HG03469 (cell line): ENCODE results near the gene SSH2.
"Not testable (repeated sequence)": the region's sequence is repeated elsewhere in the genome, so short reads cannot be mapped to it uniquely, and the experiment has no call there.

Experiments used
- ATAC-seq: cut with Tn5 transposase; IDR thresholded peaks from one replicate; pipeline ENCODE4 v1.9.1; 2021; ENCODE audit warnings: mild to moderate bottlenecking, moderate library complexity, moderate number of reproducible peaks; ENCODE audit not compliant: unreplicated experiment

The SSH2 gene

DNA sequence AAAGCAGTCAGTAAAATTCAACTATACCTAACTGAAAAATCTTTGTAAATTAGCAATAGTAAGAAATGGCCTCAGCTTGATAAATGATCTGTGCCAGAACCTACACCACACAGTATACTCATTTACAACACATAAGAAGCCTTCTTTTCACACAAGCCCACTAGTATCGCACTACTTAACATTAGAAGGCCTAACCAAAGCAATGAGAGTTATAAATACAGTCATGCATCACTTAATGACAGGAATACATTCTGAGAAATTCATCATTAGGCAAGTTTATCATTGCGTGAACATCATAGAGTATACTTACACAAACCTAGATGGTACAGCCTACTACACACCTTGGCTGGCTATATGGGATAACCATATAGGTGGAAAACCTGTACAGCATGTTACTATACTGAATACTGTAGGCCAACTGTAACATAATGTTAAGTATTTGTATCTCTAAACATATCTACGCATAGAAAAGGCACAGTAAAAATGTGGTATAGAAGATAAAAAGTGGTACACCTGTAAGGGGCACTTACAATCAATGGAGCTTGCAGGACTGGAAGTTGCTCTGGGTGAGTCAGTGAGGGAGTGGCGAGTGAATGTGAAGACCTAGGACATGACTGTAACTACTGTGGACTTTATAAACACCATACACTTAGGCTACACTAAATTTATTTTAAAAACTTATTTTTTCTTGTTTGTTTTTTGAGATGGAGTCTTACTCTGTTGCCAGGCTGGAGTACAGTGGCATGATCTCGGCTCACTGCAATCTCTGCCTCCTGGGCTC lies 180.8 kb downstream of the SSH2 start:
- no peak for ATAC-seq

DNA sequence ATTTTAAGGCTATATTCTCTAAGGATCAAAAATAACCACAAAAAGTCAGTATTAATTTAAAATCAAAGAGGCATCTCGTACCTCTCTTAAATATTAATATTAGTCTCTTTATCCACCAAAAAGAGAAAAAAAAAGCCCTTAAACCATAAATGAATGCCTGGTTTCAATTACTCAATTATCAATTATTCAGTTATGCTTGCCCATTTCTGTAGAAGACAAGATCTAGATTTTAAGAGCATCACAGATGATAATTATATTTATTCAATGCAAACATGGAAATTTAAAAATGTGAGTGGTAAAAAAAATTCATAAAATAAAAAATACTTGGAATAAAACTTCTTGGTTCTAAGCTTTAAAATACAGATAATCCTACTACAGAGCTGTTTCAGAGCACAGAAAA lies 181.6 kb downstream of the SSH2 start:
- ATAC-seq: no peak

DNA sequence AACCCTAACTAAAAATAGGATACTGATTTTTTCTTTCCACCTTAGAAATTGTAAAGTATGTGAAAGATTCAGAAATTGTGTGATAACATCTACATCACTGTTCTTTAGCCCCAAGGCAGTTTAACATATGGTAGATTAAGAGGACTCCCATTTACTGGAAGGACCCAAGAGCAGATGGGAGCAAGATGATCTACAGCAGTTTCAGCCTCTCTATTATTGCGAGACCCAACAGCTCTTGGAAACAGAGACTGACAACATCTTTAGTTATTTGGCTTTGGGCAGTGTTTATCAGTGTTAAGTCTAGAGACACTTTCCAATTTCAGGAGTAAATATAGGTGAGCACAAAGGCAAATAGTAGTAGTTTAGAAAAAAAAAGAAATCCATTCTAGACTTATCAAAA lies 182.4 kb downstream of the SSH2 start:
- no peak for ATAC-seq

DNA sequence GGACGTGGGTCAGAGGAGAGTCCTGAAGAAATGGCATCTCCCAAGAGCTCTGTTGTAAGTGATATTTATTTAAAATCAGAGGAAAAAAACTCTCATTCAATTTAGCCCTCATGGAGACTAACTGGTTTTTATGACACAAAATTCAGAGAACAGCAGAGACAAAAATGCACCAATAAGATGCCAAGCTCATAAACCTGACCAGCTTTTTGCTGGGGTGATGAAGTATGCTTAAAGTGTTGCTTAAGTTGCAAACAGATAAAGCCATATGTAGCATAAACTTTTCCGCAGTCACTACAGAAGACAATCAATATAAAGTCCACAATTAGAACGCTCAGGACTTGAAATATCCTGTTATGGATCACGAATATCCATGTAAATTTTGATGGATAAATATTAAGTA lies 183.4 kb downstream of the SSH2 start:
- no peak for ATAC-seq

DNA sequence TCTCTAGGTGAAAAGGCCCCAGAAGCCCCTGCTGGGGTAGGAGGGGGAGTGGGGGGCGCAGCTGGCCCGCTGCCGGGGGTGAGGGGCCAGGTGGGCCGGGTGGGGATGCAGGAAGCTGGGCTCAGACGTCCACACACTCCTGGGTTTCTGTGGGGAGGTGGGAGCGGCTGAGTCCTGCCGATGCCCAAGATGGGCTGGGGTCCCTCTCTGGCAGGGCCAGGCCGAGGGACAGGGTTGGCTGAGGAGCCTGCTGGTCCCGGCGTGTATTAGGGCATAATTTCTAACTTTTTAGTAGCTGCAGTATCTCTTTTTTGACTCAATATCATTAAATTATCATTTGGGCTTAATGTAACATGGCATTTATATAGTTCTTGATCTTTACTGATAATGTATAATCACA lies 185.9 kb downstream of the SSH2 start:
- ATAC-seq: no peak

DNA sequence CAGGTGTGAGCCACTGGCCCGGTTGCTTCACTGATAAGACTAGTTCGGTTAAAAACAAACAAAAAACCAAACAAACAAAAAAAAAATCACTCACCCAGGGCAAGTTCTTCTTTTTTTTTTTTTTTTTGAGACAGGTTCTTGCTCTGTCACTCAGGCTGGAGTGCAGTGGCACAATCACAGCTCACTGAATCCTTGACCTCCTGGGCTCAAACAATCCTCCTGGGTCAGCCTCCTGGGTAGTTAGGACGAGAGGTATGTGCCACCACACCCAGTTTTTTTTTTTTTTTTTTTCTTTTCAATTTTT lies 187.9 kb downstream of the SSH2 start:
- ATAC-seq: no peak

DNA sequence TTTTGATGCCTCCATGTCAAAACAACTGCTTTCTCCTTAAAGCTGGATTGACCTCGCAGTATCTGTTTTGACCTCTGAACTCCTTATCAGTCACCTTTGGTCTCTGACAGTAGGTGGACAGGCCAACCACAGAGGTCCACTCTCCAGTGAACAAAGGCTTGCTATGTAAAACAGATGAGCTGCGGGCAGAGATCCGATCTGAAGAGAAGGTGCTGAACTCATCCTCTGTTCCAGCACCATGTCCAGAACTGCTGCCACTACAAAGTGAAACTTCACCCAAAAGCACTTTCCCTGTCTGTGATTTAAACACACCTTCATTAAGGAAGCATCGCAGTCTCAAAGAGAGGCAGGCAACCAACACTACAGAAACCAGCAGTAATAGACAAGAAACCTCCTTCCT lies 190.0 kb downstream of the SSH2 start:
- ATAC-seq: no peak

DNA sequence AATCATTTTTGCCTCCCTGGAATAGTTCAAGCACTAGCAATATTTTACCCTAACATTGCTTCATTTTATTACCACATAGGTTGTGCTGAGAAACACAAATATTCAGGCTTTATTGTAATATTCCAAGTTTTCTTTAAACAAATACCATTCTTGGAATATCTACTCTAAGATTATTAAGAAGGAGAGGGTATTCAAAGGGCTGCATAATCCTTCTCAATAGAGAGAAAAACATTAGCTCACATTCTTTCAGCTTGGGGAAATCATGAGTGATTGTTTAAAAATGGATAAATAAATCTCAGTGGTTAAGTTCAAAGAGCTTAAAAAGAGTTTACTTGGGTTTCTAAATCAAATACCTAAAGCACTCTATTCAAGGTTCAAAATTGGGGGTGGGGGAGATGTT lies 195.4 kb downstream of the SSH2 start:
- ATAC-seq: no peak

DNA sequence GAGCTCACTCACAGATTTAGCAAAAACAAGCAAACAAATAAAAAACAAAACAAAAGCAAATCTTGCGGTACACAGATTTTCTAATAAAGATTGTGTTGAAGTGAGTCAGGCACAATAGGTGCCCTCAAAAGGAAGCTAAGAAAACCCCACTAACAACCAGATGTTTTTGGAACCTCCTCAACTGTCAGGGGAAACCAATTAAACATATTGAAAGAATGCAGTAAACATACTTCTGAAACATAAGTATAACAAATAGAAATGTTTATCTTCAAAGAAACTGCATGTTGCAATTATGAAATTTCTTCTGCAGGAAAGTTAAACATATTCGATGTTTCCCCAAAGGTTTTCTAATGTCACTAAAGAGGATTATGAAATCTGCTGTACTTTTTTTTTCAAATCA lies 196.9 kb downstream of the SSH2 start:
- ATAC-seq: no peak

DNA sequence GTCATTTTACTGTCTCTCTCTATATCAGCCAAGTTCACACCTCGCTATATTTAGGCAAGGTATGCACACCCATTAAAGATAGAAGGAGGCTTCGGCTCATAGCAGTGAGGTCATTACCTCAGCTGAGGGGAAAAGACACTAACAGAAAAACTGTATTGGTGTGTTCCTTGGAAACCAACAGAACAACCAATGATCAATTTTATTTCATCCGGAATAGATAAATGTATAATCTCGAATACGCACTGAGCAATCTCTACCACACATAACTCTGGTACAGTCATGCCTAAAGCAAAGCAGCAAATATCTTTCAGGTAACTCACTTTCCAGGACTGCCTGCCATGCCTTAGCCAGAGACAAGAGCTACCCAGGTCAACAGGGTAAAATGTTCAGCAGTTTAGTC lies 197.4 kb downstream of the SSH2 start:
- no peak for ATAC-seq

DNA sequence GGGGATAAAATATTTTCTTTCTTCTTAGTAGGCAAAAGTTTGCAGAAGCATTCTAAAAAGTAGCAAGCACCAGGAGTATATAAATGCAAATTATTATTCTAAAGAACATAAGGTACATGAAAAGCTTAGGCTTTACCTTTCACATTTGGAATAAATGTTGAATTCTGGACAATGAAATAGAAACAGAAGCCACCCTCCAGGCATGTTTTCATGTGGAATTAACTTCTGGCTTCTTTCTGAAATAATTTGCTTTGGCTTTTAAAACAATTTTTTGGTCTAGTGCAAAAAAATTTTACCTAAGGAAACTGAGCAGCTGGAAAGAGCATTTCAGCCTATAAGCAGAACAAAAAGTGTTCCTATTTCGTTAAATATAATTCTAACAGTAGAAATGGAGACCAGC lies 197.8 kb downstream of the SSH2 start:
- ATAC-seq: no peak

DNA sequence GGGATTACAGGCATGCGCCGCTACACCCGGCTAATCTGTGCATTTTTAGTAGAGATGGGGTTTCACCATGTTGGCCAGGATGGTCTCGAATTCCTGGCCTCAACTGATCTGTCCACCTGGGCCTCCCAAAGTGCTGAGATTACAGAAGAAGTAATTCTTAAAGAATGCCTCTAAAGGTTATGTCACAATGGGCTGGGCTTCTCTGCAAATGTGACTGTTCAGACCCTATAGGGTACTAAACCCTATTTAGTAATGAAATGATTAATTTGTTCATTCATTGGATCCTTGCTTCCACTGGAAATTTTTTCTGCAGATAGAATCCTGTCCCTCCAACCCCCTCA lies 198.5 kb downstream of the SSH2 start:
- no peak for ATAC-seq

DNA sequence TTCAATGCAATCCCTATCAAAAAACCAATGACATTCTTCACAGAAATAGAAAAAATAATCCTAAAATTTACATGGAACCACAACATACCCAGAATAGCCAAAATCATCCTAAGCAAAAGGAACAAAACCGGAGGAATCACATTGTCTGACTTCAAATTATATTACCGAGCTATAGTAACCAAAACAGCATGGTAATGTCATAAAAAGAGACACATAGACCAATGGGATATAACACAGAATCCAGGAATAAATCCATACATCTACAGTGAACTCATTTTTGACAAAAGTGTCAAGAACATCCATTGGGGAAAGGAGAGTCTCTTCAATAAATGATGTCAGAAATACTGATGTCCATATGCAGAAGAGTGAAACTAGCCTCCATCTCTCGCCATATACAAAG lies 201.5 kb downstream of the SSH2 start:
- ATAC-seq: no peak

DNA sequence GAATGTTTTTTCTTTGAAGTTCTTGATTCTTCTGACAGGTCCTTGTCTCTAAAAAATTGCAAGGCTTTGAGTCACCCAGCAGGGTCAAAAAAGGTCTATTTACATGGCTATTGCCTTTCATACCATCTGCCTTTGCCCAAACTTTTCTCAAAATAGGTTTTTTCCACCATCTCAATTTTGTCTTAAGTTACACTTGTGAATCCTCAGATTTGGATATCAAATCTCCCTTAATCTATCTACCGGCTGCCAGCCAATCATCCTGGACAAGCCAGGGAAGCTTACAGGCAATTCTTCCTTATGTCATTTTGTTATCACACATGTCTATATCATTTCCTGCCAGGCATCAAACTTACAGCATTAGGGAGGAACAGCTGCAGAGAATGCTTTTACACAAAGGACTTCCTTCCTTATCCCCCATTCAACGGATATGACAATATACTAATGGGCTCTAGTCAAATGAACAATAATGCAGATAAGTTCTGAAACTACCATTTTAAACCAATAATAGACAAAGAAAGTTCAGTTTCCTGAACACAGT lies 203.2 kb downstream of the SSH2 start:
- ATAC-seq: no peak

DNA sequence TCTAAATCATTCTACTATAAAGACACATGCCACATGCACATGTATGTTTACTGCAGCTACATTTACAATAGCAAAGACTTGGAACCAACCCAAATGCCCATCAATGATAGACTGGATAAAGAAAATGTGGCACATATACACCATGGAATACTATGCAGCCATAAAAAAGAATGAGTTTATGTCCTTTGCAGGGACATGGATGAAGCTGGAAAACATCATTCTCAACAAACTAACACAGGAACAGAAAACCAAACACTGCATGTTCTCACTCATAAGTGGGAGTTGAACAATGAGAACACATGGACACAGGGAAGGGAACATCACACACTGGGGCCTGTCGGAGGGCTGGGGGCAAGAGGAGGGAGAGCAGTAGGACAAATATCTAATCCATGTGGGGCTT lies 204.6 kb downstream of the SSH2 start:
- ATAC-seq: not testable (repeated sequence)

DNA sequence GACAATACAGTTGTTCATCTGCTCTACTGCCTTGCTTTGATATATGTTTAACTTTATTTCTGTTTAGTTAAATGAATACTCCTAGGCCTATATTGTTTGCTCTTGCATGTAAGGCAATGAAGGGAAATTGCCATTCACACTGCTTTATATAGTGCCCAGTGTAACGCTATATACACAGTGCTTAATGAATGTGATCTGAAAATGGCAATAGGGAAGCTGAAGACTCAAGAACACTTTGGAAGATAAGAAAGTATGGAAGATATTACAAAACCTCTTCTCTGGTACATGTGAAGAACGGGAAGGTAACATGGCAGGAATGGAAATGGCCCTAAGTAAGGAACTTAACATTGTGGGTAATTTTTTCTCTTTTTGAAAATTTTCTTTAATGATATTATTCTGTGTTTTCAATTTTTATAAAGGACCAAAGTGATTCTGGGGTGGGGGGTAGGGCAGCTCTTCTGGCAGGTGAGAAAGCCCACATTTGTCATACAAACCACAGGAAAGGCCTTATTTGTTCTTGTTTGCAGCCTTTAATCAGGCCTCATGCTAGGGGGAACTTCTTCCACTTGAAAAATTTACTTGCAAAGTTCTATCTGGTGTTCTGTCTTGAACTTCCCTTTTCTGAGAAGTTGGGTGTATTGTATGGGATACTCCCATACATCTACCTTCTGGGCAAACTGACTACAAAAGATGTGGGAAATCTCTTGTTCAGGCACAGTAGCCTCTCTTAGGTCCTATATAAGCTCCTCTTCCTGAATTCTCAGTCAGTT lies 206.6 kb downstream of the SSH2 start:
- ATAC-seq: no peak

DNA sequence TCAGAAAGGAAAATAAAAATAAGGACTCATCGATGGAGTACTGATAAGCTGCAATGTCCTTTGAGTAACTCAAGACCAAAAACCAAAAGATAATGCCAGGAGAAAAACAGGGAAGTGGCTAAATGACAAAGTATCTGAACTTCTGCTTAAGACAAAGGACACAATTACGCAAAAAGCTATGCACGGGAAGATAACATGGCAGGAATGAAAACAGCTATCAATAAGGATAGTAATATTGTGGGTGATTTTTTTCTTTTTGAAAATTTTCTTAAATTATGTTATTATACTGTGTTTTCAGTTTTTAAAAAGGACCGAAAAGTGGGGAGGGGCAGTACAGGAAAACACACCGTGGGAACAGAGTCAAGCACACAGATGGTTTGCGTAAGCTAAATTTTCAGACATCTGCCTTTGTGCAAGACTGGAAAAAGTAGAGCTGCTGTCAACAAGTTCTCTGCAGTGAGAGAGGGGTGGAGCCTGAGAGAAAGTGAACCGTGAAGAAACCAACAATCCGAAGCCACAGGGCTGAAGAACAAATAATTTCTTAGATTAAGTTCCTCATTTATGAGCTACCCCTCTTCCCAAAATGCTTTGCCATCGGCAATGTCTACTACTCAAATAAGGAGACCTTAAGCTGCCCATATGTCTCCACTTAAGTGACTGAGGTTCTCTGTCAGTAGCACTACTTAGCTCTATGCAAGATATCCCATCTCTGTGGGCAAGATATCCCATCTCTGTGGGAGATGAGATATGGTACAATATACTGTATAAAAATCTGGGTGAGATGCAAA lies 207.4 kb downstream of the SSH2 start:
- ATAC-seq: peak; percentile 54

DNA sequence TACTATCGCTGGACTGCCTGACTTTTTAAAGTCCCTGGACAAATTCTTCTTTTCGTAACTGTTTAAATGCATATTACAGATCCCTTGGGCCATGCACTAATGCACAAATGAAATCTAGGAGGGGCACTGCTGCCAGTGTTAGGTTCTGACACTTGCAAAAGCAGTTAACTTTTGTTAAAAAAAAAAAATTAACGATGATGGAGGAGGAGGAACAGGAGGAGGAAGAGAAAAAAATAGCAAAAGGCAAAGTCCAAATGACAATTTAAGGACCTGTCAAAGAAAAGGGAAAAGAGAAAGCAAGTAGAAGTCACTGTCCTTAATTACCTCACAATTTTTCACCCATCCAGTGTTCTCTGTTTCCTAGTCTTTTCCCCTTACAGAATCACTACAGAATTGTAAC lies 209.5 kb downstream of the SSH2 start:
- no peak for ATAC-seq

DNA sequence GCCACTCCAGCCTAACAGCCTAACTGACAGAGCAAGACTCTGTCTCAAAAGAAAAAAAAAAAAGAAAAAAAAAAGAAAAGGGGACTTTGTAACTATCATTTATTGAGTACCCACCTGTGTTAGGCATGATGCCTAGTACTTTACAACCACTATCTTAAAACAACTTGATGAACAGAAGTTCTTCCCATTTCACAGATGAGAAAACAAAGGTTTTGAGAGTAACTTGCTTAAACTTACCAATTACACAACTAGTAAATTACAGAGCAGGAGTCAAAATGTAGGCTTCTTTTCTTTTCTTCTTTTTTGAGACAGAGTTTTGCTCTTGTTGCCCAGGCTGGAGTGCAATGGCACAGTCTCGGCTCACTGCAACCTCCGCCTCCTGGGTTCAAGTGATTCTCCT lies 210.6 kb downstream of the SSH2 start:
- ATAC-seq: no peak

DNA sequence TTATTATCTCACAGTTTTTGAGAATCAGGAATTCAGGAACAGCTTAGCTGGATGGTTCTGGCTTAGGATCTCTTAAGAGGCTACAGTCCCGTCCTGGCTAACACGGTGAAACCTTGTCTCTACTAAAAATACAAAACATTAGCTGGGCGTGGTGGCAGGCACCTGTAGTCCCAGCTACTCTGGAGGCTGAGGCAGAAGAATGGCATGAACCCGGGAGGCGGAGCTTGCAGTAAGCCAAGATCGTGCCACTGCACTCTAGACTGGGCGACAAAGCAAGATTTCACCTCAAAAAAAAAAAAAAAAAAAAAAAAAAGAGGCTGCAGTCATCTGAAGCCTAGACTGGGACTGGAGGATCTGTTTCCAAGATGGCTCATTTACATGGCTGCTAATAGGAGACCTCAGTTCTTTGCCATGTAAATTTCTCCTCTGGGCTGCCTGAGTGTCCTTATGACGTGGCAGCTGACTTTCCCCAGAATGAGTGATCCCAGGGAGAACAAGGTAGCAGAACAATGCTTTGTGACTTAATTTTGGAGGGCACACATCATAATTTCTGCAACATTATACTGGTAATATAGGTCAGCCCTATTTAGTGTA lies 211.5 kb downstream of the SSH2 start:
- ATAC-seq: no peak

DNA sequence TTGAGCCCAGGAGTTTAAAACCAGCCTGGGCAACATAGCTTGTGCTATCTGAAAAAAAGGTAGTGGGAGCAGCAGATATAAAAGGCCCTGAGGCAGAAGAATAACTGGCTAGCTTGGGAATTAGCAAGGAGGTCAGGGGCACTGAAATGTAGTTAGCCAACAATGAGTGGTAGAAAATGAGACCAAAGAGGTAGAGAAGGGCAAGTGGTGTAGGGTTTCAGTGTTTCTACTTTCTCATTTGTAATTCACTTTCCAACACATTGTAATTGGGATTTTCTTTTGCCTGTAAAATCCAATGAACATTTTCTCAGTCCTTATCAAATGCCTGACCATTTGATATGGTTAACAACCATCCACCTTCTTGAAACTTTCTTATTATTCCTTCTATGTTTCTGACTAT lies 212.2 kb downstream of the SSH2 start:
- no peak for ATAC-seq
